GM08714 (cell line): ENCODE measurements around the gene DUSP22.
"Not testable (repeated sequence)": the region's sequence is repeated elsewhere in the genome, so short reads cannot be mapped to it uniquely, and the experiment has no call there.

Source experiments
- H3K4me3 ChIP-seq: fragments of 200-500 bp; sonication (Bioruptor generic); 2 replicates; pipeline ENCODE4 v1.5.1; 2014; ENCODE audit warnings: mild to moderate bottlenecking, low read length, inconsistent platforms
- ZNF274 ChIP-seq: IDR thresholded peaks from 2 replicates; pipeline ENCODE4 v1.6.1; 2012; ENCODE audit warnings: mild to moderate bottlenecking, low read depth, low read length

Gene DUSP22

DNA sequence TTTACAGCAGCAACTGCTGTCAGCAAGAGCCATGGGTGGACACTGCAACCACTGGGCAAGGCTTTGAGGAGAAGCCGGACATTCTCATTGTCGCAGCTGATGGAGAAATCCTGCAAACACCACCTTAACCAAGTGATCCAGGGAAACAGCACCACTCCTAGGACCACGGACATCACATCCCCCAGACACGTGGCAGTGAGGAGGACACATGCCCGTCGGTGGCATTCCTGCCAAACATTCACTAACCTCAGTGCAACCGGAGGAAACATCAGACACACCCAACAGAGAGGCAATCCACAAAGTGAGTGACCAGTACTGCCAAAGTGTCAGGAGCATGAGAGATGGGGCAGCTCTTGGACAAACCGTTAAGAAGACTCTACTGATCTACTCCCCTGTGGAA lies 82.7 kb downstream of the DUSP22 start:
- H3K4me3 ChIP-seq = no peak overlapping the region

DNA sequence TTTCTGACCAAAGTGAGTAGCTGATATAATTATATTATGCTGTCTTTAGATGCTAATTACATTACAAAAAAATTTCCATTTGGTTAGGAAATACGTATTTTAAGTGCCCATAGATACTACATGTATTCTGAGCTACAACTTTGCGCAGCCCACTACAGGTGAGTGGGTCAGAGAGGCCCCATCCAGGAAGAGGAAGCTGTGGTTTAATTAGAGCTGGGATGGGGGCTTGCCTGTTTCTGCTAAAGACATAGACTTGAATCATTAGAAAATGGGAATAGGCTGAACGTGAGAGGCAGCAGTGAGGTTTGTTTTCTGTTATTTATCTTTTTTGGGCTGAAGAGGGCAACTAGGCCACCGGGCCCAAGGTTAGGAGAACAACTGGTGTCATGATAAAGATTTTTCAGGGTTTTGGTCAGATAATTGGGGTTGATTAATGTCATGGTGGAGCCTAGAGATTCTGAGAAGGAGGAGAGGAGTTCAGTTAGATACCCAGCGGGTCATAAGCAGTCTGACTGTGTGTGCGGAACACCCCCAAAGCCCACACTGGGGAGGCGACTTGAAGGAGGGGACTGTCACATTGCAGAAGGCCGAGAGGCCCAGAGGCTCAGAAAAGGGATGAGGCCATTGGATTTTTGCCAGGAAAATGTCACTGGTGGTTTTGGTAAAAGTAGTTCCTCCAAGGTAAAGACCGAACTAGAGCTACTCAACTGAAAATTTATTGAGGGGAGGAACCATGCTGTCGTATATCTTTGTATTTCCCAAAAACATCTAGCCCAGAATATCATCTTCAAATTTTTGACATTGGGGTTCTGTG lies 84.7 kb downstream of the DUSP22 start:
- no peak for TF ChIP-seq ZNF274
- no peak overlapping the region for H3K4me3 ChIP-seq

More for the DNA sequence above, 82.7 kb downstream of the DUSP22 start:
- TF ChIP-seq ZNF274 = no peak

DNA sequence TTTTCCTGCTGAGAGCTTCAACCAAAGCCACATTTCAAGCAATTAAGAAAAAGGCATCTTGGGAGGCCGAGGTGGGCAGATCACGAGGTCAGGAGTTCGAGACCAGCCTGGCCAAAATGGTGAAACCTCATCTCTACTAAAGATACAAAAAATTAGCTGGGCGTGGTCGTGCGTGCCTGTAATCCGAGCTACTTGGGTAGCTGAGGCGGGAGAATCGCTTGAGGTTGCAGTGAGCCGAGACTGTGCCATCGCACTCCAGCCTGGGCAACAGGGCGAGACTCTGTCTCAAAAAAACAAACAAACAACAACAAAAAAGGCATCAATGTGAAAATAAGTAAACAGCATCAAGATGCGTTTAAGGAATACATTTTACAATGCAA lies 85.3 kb downstream of the DUSP22 start:
- not testable (repeated sequence) for H3K4me3 ChIP-seq

DNA sequence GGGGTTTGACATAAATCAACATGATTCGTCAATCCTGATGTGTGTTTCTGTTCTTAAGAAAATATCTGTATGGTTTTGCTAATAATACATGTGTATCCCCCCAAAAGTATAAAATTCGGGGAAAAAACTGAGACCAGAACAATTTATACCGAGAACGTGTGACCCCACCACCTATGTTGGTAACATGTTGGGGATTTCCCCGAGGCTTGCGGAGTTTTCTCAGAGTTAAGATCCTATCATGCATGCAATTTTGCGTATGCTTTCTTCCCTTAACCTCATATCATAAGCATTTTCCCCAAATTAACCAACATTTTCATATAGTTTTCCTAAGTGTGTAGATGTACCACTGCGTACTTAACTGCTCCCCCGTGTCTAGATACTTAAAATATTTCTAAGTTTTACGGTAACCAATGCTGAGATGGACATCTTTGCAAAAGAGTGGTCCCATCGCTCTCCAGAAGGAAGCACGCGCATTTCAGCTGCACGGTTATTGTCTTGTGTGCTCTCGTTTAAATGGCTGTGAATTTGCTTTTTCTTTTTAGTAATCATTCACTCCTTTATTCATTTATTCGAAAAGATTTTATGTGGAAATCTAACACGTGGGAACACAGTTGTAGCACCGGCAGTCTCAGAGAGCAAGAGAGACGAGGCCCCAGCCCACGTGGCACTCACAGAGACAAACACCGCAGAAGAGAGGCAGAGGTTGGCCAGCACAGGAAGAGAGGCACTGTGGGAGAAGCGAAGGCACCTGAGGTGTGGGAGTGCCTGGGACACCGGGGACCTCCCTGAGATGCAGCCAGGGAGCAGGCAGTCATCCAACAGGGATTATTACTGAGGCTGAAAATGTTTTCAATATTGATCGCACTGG lies 86.0 kb downstream of the DUSP22 start:
- no peak overlapping the region for H3K4me3 ChIP-seq
- TF ChIP-seq ZNF274 = no peak

DNA sequence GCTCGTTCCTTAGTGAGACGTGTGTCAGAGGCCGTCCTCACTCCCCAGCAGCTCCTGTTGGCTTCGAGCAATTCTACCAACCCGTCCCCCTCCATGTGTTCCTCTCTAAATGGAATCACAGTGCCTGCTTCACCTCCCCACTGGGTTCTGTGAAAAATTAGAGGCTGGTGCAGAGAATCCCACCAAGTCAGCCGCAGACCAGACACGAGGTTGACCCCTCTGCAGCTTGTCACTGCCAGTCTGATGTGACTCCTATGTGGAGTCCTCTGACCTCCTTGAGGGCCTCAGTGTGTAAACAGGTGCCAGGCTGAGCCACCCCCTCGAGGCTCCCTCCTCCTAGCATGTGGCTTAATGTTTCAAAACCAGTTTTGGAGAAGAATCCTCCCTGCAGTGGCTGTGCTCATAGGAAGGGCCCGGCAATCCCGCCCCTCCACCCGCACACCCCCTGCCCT lies 86.7 kb downstream of the DUSP22 start:
- no peak overlapping the region for H3K4me3 ChIP-seq
- TF ChIP-seq ZNF274 = no peak

DNA sequence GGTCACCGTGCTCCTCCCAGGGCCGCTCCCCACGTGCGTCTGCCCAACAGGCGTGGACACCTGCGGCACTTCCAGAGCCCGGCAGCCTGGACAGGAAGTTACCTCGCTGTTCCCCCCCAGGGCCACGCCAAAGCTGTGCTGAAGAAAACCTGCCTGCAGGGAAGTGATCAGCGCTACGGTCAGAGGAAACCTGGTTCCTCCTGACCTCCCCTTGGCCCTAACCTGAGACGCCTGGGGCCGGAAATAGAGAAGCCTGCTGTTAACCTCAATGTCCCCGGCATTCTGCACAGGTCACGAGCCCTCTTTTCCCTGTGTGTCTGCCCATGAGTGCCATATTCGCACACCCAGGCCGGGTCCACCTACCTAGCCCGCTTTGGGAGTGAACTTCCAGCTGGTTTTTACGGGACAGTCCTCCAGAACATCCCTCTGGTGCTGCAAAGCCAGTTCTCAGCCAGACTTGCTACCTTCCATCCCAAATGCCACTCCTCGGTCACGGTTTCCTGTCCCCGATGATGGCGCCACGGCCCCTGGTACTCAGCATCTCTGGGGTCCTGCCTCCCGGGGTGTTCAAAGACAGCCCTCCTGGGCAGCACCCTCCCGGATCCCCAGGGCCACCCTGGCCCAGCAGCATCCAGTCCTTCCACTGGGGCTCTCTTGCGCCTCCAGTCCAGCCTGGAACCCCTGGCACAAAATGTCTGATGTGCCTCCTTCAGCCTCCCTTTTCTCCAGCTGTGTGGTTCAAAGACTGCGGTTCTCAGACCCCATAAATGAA lies 87.3 kb downstream of the DUSP22 start:
- H3K4me3 ChIP-seq = no peak overlapping the region
- no peak for TF ChIP-seq ZNF274

DNA sequence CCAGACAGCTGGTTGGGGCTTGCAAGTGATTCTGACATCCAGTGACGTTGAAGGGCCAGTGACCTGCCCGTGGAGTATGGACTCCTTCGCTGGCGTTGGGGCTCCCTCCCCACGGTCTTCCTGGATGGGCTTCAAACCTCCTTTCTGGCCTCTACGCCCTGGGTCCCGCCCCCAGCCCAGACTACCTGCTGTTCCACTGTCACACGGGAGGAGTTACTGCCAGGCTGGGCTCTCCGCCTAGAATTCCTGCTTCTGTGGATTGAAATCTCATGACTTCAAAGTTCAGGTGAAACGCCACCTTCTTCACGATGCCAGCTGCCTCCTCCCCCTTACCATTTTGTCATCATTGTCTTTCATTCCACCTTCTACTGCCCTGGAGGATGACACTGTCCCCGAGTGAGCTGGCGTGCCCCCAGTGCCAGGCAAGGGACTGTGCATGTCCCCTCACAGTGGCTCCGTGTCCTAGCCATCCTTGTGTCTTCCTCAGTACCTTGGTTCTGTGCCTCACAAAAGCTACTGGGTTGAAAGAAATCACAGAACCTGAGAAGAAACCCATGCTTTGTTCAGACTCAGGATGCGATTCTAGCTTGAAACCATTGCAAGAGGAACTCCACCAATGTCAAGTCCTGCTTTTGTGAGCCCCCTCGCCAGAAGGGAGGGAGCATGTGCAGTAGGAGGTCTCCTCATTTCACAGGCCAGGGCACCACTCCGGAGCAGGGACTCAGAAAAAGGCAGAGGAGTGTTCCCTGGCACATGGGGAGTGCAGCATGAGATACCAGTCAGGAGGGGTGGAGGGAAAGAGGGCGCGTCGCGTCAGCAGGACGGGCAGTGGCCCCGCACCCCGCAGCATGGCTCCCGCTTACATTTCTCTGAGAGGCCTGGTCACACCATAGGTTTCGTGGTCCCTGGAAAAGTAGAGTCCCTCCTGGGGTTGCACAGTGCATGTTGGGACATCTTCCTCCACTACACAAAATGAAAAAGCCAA lies 88.2 kb downstream of the DUSP22 start:
- H3K4me3 ChIP-seq = no peak overlapping the region
- TF ChIP-seq ZNF274 = no peak

DNA sequence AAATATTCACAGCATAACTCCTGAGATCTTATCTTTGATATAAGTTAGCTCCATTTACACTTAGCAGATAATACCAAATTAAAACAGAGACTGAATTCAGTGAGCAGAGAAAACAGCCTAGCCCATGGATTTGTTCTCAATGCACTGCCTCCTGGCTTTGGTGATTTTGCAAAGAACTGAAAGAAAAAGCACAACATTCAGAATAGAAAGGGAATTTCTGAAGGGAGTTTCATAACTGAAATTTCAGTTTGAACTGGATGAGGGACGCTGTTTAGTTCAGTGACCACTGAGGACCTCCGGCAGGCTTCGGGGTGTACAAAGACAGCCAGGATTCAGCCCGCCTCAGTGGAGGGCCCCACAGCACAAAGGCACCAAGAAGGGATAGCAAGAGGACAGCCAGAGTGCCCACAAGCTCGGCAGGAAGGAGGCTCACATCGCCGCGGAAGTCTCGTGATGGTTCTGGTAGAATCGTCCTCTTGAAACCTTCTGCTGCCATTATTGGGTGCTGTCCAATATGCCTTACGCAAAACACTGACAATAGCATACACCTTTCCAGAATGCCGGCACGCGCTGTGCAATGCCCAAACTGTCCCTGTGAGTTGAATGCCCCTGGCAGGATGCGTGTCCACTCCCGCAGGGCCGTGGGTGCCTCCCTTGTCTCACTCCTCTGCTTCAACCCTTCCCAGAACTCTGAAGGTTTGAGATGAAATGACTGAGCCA lies 89.6 kb downstream of the DUSP22 start:
- H3K4me3 ChIP-seq = no peak overlapping the region
- no peak for TF ChIP-seq ZNF274

DNA sequence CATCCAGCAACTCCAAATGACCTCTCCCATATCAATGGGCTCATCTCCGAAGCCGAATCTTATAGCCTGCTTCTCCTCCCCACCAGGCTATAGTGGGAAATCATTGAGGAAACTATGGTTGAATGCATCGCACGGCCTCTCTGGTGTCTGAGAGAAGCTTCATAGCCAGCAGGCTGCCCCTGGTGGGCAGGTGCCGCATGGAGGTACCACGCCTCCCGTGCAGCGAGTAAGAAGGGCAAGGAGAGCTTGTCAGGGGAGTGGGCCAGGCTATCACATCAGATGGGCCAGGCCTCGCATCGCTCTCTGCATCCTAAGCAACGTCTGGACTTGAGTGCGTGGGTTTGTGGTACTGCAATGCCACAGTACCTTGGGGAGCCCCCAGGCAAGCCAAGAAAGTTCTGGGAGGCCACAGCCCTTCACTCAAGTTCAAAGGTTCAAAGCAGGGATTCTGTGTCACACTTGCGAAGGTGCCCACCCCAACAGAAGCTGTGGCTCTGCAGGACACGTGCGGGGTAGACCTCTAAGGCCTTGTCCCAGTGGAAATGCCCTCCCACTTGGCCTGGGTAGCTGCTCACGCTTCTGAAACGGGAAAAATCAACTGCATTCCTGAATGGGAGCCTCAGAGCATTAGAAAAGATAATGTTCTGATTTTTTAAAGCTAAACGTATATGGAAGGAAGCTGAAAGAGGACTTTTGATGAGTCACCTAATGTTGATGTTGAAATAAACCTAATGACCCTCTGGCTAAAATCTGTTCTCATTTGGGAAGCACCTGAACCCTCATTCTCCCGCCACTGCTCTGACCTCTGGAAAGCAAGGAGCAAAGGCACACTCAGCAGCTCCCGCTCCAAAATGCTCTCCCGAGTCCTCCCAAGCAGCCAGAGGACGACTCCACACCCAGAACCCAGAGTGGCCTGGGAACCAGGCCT lies 90.9 kb downstream of the DUSP22 start:
- TF ChIP-seq ZNF274 = no peak
- no peak overlapping the region for H3K4me3 ChIP-seq

DNA sequence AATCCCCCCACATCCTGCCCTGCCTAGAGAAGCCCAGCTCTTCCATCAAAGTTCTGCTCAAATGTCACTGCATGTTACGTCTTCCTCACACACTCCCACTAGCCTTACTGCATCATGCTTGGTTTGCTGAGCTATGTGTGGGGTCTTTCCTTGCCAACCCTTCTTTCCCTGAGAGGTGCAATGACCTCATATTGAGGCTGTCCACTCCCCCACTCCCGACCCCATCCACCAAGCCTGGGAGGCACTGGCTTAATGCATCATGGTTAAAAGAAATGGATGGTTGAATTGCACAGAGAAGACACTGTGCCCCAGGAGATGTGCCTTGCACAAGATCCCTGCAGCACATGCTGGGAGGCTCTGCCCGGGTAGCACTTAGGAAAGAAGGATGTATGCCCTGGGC lies 91.6 kb downstream of the DUSP22 start:
- no peak overlapping the region for H3K4me3 ChIP-seq
- no peak for TF ChIP-seq ZNF274

DNA sequence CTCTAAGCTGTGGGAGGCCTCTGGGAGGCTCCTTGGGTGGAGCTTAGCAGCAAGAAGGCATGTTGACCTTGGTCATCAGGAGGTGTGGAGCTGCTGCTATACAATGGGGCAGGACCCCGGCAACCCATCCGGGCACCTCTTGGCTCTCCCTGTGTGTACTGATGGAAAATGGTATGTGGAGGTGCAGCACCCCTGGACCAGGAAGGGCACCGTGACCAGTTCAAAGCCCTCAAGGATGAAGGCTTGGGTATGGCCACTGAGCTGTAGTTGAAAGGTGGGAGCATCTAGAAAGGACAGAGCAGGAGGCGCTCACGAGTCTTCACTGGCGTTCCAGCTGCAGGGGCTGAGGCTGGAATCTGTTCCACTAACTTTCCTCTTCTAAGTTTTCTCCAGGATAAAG lies 92.6 kb downstream of the DUSP22 start:
- TF ChIP-seq ZNF274 = no peak
- no peak overlapping the region for H3K4me3 ChIP-seq

DNA sequence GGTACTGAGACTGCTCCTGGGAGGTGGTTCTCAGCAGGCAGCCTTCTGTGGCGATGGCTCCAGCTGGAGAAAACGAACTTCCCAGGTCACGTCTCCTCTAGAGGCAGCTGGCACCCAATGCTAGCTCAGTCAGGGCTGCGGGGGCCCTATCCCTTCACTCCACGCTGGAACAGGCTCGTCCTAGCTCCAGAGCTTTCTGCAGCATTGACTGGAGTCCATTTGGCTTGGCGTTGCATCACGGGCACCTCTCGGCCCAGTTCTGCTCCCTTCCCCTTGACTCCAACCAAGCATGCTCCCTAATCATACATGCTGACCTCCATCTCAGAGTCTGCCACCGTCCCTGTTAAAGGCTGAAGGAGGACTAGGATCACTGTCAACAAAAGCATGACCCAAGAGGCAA lies 93.3 kb downstream of the DUSP22 start:
- no peak overlapping the region for H3K4me3 ChIP-seq
- TF ChIP-seq ZNF274 = no peak
